DOHH2 (cell line): ENCODE data around the gene GIMAP1.

Source experiments
- CTCF ChIP-seq: fragments of 200-600 bp; sonication (generic); IDR thresholded peaks from one replicate; pipeline ENCODE4 v1.5.1; 2014; ENCODE audit warnings: antibody characterized with exemption, mild to moderate bottlenecking, low read depth, low read length; ENCODE audit not compliant: poor library complexity, severe bottlenecking
- EZH2phosphoT487 ChIP-seq: fragments of 200-600 bp; sonication (generic); IDR thresholded peaks from 2 replicates; pipeline ENCODE4 v1.6.1; 2017; ENCODE audit warnings: borderline replicate concordance, mild to moderate bottlenecking, antibody characterized with exemption, low read length, moderate library complexity, mixed read lengths

GRCh38 chr7:150668977-150669376 is 47.4 kb upstream of the GIMAP1 start:
- TF ChIP-seq CTCF (no peak), EZH2phosphoT487 (no peak)
